A549 treated with AZD9567 at 1 μM for 4 hours (cell line): Measurements from ENCODE around the gene PRTG. TPM values are rescaled to one million over a fixed set of nuclear protein-coding genes. Genes with fewer than 3 reads are reported as not detected.

Source experiments
- total RNA-seq: library from RNA; stranded (reverse); fragments of 200-300 nt; extraction: Qiagen RNA extraction; gene quantifications from 5 replicates; pipeline ENCODE4 v1.2.3, GENCODE V29; 2022; ENCODE audit not compliant: insufficient read depth

The PRTG gene, protein sequence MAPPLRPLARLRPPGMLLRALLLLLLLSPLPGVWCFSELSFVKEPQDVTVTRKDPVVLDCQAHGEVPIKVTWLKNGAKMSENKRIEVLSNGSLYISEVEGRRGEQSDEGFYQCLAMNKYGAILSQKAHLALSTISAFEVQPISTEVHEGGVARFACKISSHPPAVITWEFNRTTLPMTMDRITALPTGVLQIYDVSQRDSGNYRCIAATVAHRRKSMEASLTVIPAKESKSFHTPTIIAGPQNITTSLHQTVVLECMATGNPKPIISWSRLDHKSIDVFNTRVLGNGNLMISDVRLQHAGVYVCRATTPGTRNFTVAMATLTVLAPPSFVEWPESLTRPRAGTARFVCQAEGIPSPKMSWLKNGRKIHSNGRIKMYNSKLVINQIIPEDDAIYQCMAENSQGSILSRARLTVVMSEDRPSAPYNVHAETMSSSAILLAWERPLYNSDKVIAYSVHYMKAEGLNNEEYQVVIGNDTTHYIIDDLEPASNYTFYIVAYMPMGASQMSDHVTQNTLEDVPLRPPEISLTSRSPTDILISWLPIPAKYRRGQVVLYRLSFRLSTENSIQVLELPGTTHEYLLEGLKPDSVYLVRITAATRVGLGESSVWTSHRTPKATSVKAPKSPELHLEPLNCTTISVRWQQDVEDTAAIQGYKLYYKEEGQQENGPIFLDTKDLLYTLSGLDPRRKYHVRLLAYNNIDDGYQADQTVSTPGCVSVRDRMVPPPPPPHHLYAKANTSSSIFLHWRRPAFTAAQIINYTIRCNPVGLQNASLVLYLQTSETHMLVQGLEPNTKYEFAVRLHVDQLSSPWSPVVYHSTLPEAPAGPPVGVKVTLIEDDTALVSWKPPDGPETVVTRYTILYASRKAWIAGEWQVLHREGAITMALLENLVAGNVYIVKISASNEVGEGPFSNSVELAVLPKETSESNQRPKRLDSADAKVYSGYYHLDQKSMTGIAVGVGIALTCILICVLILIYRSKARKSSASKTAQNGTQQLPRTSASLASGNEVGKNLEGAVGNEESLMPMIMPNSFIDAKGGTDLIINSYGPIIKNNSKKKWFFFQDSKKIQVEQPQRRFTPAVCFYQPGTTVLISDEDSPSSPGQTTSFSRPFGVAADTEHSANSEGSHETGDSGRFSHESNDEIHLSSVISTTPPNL
- 4.5 to 10.4 TPM (median 9.4 TPM) in 5 replicates for total RNA-seq

DNA sequence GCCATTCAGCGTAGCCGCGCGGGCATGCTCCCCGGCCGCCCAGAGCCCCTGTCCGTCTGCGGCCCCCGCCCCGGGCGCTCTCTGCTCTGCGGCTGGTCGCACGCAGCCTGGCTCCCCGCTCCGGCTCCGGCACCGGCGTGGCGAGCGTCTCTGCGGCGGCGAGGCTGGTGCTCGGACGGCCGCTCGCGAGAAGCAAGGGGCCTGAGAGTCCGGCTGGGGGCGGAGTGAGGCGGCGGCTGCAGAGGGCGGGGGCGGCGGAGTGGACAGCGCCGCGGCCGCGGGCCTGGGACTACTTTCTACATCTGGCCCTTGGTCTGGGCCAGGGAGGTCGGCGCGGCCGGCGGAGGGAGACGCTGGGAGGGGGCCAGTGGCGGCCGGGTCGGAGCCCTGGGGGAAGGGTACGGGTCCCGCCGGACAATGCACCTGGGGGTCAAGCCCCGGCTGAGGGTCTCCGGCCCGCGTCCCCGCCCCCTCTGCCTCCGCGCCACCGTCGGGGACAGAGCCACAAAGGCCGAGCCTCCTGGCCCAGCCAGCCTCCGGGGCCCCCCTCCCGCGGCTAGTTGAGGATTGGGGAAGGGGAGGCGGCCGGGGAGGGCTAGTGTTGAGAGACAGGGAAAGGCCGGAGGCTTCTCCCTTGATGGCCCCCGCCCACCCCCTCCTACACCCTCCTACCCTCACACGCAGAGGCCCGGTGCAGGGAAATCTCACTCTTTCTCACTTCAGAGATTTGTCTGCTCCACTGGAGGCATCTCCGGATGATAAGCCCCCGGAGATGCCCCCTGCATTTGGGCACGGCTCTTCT, at the start of gene PRTG:
PRTG (minus strand) TSS at position 226 of the 802 bp plus-strand sequence; CDS start at position 5, 221 bp downstream.

DNA sequence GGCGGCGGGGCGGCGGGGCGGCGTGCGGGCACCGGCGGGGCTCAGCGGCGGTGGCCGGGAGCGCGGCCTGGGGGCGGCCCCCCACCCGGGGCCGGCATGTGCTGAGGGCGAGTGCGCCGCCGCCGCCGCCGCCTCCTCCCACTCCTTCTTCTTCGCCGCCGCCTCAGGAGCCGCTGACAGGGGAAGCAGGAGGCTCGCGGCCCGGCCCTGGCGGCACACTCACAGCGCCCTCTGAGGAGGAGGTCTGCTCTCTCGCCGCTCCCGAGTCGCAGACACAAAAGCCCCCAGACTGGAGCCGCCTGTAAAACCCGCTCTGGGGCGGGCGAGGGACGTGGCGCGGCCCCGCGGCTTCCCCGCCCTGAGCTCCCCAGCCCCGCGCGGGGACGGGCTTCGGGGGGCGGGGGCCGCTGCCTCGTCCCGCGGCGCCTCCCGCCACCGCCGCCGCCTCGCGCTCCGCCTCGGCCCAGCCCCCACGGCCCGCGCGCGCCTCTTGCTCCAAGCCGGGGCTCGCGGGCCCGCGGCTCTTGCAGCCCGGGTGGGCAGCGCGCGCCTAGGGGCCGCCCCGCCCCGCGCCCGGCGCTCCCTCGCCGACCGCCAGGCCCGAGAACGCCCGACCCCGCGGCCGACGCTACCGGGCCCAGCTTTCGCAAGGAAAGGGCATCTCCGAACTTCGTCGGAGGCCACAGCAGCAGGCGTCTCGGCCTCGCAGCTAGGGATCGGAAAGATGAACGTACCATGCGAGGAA, 154.7 kb downstream of the PRTG start, which contains the start of gene PYGO1:
PYGO1 (minus strand) TSS at position 276 of the 745 bp plus-strand sequence. CDS start 462 bp downstream, outside the sequence.

Other genes with a start within 250 kb of the PRTG start
- 8.7 to 12.5 TPM (median 9.0 TPM) in 5 replicates for gene DNAAF4, start 234.9 kb downstream of the PRTG start, total RNA-seq
- 5.8 to 8.6 TPM (median 6.5 TPM) in 5 replicates for gene PYGO1, start 154.8 kb downstream of the PRTG start, total RNA-seq